Fibroblast of lung (primary cell): ENCODE data around the gene CPSF4L.

Source experiments
- EZH2 ChIP-seq: IDR thresholded peaks from 2 replicates; pipeline ENCODE4 v1.5.1; 2012; ENCODE audit warnings: low read length, control low read depth, mild to moderate bottlenecking; ENCODE audit errors: missing control alignments
- TF ChIP-seq, protein P1 (sequence below), 2 donors: IDR thresholded peaks in 1 of 2; conservative IDR thresholded peaks in 1 of 2; 1 replicate in 1 of 2; 2 replicates in 1 of 2; pipeline ENCODE4 v1.5.1; 2011 to 2012; ENCODE audit warnings: low read length in 2 of 2, control low read depth in 1 of 2, inconsistent platforms in 1 of 2, low read depth in 1 of 2, mild to moderate bottlenecking in 1 of 2

DNA sequence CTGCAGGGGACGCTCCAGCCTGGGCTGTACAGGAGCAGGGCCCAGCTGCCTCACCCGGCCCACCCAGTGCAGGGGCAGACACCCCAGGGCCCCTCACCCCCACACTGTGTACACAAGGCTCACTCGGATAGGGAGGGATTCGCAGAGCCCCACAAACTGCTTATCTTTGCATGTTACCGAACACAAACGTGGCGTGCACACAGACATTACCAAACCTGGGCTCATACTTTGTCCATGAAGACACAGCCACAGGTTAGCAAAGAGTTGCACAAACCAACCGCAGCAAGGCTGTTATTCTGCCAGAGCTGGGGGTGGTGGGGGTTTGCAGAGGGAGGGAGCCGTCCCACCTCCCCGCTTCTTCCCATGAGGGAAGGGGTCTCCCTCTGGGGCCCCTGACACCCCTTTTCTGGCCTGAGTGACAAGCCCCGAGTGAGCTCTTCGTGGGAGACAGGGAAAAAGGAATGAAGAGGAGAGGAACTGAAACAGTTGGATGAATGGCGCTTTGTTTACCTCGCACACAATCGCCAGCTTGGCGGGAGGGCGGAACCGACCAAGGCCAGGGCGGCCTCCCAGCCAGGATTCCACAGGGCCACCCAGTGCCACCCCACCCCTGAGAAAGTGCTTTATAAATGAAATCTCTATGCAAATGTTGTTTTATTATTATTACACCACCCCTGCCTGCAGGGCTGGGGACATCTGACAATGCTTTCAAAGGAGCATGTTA lies 434 bp upstream of the CPSF4L start:
- TF ChIP-seq, protein P1, sequence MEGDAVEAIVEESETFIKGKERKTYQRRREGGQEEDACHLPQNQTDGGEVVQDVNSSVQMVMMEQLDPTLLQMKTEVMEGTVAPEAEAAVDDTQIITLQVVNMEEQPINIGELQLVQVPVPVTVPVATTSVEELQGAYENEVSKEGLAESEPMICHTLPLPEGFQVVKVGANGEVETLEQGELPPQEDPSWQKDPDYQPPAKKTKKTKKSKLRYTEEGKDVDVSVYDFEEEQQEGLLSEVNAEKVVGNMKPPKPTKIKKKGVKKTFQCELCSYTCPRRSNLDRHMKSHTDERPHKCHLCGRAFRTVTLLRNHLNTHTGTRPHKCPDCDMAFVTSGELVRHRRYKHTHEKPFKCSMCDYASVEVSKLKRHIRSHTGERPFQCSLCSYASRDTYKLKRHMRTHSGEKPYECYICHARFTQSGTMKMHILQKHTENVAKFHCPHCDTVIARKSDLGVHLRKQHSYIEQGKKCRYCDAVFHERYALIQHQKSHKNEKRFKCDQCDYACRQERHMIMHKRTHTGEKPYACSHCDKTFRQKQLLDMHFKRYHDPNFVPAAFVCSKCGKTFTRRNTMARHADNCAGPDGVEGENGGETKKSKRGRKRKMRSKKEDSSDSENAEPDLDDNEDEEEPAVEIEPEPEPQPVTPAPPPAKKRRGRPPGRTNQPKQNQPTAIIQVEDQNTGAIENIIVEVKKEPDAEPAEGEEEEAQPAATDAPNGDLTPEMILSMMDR (conservative IDR thresholded peaks at IDR 0.05 in 1 of 2, IDR thresholded peaks at IDR 0.05 in 1 of 2; ENCODE audit: low read depth in 1 of 2, low read length in 2 of 2), result no peak
- TF ChIP-seq EZH2, result no peak
